Measurements from ENCODE around the gene KLF6. TPM values are rescaled to one million over a fixed set of nuclear protein-coding genes. Genes with fewer than 3 reads are reported as not detected.

Gene KLF6
- total RNA-seq, 1 donor from 2014 or later = 242 TPM

- no peak for TF ChIP-seq CTCF (IDR thresholded peaks at IDR 0.05)
- ATAC-seq = no peak
- no peak for DNase-seq
- Histone ChIP-seq H3K4me1 (peaks cover 85% of the 10 kb centered on the region), H3K9me3 (no peaks in the 10 kb centered on the region), H3K27me3 (ENCODE audit: low read depth) (no peaks in the 10 kb centered on the region), H3K4me3 (no peak overlapping the region), H3K27ac (peak overlapping the region; percentile 89), H3K36me3 (no peaks in the 10 kb centered on the region)
- intact Hi-C loops (cut with DNase I) = no loop called here
These were observed 23.7 kb upstream of the KLF6 start for GRCh38 chr10:3808689-3809199.

- no peaks in the 10 kb centered on the region for H3K36me3 ChIP-seq
- ATAC-seq = no peak
- no peak for TF ChIP-seq CTCF (IDR thresholded peaks at IDR 0.05)
- intact Hi-C loops (cut with DNase I) = no loop called here
- H3K27ac ChIP-seq = peak overlapping the region; percentile 89
- H3K27me3 ChIP-seq (ENCODE audit: low read depth) = no peaks in the 10 kb centered on the region
- H3K9me3 ChIP-seq = no peaks in the 10 kb centered on the region
- no peak overlapping the region for H3K4me3 ChIP-seq
- H3K4me1 ChIP-seq = peaks cover 87% of the 10 kb centered on the region
- DNase-seq = no peak
These were observed 23.0 kb upstream of the KLF6 start for GRCh38 chr10:3807928-3808496.

- Histone ChIP-seq H3K27me3 (ENCODE audit: low read depth) (no peaks in the 10 kb centered on the region), H3K4me1 (peaks cover 87% of the 10 kb centered on the region), H3K4me3 (no peak overlapping the region), H3K9me3 (no peaks in the 10 kb centered on the region), H3K27ac (peak overlapping the region; percentile 89), H3K36me3 (no peaks in the 10 kb centered on the region)
- no peak for ATAC-seq
- intact Hi-C loops (cut with DNase I) = no loop called here
- no peak for TF ChIP-seq CTCF (IDR thresholded peaks at IDR 0.05)
- no peak for DNase-seq
These were observed 22.4 kb upstream of the KLF6 start for GRCh38 chr10:3807211-3807927.

- intact Hi-C loops (cut with DNase I) = no loop called here
- peak overlapping the region; percentile 89 for H3K27ac ChIP-seq
- ATAC-seq = peak; percentile 77 to 78
- H3K9me3 ChIP-seq = no peaks in the 10 kb centered on the region
- no peaks in the 10 kb centered on the region for H3K27me3 ChIP-seq (ENCODE audit: low read depth)
- TF ChIP-seq CTCF (IDR thresholded peaks at IDR 0.05) = no peak
- peak; percentile 62 for DNase-seq
- H3K36me3 ChIP-seq = no peaks in the 10 kb centered on the region
- H3K4me3 ChIP-seq = no peak overlapping the region
- H3K4me1 ChIP-seq = peaks cover 81% of the 10 kb centered on the region
These were observed 21.6 kb upstream of the KLF6 start for GRCh38 chr10:3806603-3807002.

GRCh38 chr10:3805791-3806461, 20.9 kb upstream of the KLF6 start:
- Histone ChIP-seq H3K4me1 (peaks cover 74% of the 10 kb centered on the region), H3K4me3 (no peak overlapping the region)

More at GRCh38 chr10:3805791-3806461, 20.9 kb upstream of the KLF6 start:
- intact Hi-C loops (cut with DNase I) = no loop called here
- TF ChIP-seq CTCF (IDR thresholded peaks at IDR 0.05) = no peak
- ATAC-seq (no peak), DNase-seq (no peak)
- H3K36me3 ChIP-seq = no peaks in the 10 kb centered on the region
- H3K27ac ChIP-seq = peak overlapping the region; percentile 89
- no peaks in the 10 kb centered on the region for H3K9me3 ChIP-seq
- no peaks in the 10 kb centered on the region for H3K27me3 ChIP-seq (ENCODE audit: low read depth)
